ENCODE measurements around the gene SAMD14.

GRCh38 chr17:50074227-50074626 lies 55.7 kb downstream of the SAMD14 start:
- TF ChIP-seq, protein P1, sequence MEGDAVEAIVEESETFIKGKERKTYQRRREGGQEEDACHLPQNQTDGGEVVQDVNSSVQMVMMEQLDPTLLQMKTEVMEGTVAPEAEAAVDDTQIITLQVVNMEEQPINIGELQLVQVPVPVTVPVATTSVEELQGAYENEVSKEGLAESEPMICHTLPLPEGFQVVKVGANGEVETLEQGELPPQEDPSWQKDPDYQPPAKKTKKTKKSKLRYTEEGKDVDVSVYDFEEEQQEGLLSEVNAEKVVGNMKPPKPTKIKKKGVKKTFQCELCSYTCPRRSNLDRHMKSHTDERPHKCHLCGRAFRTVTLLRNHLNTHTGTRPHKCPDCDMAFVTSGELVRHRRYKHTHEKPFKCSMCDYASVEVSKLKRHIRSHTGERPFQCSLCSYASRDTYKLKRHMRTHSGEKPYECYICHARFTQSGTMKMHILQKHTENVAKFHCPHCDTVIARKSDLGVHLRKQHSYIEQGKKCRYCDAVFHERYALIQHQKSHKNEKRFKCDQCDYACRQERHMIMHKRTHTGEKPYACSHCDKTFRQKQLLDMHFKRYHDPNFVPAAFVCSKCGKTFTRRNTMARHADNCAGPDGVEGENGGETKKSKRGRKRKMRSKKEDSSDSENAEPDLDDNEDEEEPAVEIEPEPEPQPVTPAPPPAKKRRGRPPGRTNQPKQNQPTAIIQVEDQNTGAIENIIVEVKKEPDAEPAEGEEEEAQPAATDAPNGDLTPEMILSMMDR (IDR thresholded peaks at IDR 0.05) = no peak
- TF ChIP-seq EZH2 (IDR thresholded peaks at IDR 0.05) = no peak
- TF ChIP-seq EZH2phosphoT487 (IDR thresholded peaks at IDR 0.05) = no peak
